Fibroblast of upper back skin (primary cell): ENCODE results near the gene ADPRM.
A peak's percentile ranks its signal among the peaks of the same experiment; 100 is the strongest.
"Not testable (repeated sequence)": the region's sequence is repeated elsewhere in the genome, so short reads cannot be mapped to it uniquely, and the experiment has no call there.

Source experiments
- DNase-seq: peaks from one replicate; pipeline ENCODE4 v3.0.0-alpha.2; 2013

Gene ADPRM

DNA sequence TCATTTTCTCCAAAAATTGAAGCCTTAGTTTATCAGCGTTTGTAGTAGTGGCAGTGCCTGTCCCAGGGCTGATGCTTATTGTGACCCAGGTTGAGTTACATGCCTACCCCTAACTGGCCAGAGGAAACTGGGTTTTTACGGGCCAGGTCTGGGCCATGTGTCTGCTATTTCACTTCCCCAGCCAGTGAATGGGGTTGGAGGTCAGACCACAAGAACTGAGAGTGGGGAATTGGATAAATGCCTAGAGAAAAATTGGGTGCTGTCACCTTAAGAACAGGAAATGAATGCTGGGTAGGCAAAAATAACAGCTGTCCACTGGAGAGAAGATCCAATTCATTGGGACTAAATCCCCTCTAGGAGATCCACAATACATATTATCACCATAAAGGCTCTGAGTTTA, 5.2 kb downstream of the ADPRM start:
- peak; percentile 23 for DNase-seq

DNA sequence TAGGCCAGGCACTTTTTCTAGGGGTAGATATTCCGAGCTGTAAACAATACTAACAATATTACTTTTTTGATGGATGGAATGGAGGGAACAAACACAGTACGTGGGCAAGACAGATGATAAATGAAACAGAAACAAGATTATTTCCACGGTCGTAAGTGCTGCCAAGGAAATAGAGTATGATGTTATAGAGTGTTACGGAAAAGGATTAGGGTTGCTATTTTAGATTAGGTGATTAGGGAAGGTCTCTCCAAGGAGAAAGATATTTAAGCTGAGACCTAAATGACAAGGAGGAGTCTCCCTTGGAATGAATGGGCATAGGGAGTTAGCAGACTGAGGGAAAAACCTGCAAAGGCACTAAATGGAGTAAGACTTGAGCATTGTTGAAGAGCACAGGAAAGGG, 8.3 kb downstream of the ADPRM start:
- DNase-seq, result no peak

DNA sequence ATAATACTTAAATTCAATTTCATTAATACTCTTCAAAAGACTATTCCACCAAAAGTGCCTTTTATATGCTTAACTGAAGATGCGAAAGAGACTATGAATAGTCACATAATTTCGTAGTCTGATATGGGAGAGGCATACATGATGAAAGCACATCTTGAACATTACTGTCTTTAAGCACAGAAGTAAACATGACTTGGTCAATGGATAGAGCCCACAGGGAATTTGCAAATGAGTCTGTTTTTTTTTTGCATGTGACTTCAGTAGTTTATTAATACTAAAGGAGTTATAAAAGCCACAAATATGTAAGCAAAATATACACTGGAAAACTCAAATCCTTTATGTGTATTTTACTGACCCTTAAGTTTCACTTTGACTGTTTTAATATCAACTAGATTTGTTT, 15.9 kb downstream of the ADPRM start:
- DNase-seq, result no peak

DNA sequence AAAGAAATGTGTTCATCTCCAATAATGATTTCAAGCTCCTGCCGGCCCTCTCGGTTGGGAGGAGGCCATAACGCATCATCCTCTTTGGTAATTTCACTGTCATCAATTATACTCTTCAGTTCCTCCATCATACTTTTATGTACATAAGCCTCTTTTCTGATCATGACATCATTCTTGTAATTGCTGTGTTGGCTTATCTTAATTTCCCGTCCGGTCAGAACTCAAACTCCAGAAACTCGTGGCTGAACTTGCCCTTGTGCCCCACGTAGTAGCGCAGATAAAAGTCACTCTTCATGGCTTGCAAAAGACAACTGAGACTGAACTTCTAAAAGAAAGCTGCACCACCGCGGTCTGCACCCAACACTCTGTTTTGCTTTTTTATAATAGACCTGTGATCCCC, 18.8 kb downstream of the ADPRM start:
- no peak for DNase-seq

DNA sequence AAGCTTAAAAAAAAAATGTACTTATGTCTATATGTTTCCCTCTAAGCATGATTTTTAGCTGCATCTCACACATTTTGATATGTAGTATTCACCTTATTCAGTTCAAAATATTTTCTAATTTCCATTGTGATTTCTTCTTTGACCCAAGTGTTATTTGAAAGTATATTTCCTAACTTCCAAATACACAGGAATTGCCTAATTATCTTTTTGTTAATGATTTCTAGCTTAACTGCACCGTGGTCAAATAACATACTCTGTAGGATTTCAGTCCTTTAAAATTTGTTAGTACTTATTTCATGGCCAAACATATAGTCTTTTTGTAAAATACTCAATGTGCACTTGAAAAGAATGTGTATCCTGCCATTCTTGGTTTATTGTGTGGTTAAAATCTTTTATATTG, 21.2 kb downstream of the ADPRM start:
- no peak for DNase-seq

DNA sequence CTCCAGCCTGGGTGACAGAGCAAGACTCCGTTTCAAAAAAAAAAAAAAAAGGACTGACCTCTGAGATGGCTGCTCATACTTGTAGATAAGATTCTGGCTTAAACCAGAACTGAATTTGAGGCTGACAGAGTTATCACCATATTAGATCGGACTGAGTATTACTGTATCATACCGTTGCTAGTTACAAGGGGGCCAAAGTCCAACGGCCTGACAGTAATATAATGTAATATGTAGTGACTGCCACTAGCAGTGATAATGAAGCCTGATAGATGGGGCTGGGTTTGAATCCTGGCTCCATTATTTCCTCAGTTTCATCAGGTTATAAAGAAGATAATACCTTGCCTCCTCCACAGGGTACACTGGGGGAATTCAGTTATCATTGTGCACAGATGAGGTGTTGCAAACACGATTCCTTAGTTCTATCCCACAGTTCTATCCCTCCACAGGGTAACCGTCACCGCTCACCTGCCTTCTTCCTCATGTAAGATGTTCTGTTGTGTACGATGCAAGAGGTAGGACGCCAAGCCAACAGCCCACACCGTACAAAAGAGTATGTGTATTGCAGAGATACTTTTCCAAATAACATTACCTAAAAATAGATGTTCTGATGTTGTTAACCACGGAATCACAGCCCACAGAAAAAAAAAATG, 27.3 kb downstream of the ADPRM start:
- DNase-seq, result no peak

DNA sequence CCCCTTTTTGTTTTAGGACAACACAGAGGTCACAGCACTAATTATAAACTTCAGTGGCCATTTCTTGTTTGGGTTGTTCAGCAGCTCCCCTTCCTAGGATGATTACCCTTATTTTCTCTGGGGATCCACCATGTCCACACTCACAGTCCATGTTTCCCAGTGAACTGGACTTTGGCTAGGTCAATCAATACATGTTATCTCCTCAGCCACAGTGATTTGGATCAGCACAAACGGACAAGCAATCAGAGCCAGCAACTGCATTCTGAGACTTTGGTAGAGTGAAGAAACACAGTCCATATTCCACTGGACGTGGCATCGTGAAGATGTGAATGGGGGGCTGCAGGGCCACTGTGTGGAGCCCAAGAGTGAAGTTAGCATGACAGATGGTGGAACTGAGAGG, 27.9 kb downstream of the ADPRM start:
- DNase-seq, result no peak

DNA sequence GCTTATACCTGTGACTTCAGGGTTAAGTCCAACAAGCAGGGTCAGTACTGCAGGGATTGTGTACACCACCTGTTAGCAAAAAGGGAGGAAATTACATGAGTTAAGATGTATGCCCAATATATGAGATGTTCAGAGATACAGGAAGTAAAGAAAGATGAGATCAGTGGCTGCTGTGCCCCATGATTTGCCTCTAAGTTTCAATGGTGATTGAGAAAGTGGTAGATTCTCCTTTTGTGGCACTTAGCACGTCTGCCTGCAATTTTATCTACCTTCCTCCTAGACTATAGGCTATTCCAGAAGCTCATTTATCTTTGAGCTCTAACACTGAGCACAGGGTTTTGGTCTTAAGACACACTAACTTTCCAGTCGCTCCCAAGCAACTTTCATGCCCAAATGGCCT, 28.8 kb downstream of the ADPRM start:
- DNase-seq, result no peak

DNA sequence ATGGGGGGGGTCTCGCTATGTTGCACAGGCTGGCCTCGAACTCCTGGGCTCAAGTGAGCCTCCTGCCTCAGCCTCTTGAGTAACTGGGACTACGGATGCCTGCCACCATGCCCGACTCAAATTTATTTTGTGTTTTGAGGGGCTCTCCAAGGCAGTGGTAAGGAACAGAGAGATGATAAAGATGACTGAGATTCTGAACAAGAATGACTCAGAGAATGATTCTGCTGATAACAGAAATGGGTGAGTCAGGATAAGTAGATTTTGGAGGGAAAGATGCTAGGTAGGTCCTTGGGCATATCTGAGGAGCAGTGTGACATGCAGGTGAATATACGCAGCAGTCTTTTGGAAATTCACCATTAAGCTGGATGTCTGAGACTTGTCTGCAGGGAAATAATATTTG, 29.8 kb downstream of the ADPRM start:
- DNase-seq, result no peak

DNA sequence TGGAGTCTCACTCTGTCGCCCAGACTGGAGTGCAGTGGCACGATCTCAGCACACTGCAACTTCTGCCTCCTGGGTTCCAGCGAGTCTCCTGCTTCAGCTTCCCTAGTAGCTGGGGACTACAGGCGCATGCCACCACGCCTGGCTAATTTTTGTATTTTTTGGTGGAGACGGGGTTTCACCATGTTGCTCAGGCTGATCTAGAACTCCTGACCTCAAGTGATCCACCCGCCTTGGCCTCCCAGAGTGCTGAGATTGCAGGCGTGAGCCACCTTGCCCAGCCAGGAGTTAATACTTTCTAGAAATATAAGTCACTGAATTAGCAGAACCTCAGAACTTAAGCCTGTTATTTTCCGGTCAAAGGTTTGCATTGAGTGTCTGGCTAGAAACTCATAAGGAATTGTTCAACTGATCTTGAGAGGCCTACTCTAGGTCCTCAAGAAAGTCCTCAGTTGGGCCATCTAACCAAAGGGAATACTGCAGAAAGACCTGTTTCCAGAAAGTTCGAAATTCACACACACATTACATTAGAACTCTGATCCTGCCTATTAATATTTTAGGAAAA, 31.0 kb downstream of the ADPRM start:
- DNase-seq, result no peak

DNA sequence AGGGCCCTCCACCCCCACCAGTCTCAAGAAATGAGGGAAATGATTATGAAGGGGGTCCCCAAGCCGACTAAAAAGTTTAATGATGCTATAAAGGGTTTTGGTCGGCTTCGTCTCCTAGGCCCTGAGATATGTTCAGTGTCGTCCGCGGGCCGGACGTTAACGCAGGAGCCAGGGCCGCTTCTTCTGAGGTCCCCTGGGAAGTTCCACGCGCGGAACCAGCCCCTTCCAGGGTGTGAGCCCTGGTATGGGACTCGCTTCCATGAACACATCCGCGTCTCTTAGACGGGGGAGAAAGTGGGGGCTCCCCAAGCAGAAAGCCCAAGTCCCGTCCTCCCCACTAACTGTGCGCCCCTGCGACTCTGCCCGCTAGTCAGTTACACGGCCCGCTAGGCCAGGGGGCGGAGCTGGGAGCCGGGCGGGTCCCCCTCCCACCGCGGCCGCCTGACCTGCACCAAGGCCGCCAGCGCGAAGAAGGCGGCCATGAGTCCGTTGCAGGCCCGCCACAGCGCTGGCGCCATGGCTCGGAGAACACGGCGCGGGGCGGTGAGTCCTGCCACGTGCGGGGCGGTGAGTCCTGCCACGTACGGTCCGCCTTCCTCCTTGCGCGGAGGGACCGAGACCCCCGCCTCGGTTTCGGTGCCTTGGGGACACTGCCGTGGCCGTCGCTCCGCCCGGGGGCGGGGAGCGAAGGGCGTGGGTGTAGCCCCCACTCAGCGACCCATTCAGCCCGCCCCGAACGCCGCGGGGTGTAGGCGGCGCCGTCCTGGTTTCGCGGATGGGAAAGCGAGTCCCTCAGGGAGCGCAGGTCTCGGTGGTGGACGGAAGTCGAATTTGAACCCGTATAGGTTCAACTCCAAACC, 32.2 kb downstream of the ADPRM start, which contains the start of gene TMEM220:
TSS of gene TMEM220 (minus strand) at position 690 of the 860 bp plus-strand sequence. CDS start at position 518, 172 bp downstream.
- DNase-seq, result peak; percentile 64

DNA sequence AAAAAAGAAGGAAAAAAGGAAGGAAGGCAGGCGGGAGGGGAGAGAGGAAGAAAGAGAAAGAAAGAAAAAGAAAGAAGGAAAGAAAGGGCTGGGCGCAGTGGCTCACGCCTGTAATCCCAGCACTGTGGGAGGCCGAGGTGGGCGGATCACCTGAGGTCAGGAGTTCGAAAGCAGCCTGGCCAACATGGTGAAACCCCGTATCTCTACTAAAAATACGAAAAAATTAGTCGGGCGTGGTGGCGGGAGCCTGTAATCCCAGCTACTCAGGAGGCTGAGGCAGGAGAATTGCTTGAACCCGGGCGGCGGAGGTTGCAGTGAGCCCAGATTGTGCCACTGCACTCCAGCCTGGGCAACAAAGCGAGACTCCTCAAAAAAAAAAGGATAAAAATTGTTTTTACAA, 32.9 kb downstream of the ADPRM start:
- DNase-seq, result not testable (repeated sequence)

DNA sequence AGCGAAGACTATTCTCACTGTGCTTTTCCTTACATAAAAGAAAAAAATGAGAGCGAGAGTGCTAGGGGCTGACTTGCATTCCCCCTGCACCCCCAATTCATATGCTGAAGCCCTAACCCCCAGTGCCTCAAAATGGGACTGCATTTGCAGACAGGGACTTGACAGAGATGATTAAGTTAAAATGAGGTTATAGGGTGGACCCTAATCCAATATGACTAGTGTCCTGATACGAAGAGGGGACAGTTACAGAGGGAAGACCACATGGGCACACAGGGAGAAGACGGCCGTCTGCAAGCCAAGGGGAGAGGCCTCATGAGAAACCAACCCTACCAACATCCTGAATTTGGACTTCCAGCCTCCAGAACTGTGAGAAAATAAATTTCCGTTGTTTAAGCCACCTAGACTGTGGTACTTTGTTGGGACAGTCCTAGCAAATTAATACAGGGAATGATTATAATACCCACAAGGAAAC, 34.0 kb downstream of the ADPRM start:
- no peak for DNase-seq

DNA sequence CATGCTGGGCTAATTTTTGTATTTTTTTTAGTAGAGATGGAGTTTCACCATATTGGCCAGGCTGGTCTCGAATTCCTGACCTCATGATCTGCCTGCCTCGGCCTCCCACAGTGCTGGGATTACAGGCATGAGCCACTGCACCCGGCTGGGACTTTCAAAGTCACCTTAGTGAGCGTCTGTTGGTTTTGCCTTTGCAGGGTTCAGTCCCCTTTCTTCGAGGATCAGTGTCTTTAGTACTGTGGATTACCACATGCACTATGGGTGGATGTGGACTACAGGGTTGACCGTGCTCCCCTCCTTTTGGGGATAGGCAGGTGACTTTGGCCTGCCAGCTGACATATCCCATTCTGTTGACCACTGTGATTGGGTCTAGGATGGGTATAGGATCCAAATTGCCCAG, 34.7 kb downstream of the ADPRM start:
- not testable (repeated sequence) for DNase-seq

DNA sequence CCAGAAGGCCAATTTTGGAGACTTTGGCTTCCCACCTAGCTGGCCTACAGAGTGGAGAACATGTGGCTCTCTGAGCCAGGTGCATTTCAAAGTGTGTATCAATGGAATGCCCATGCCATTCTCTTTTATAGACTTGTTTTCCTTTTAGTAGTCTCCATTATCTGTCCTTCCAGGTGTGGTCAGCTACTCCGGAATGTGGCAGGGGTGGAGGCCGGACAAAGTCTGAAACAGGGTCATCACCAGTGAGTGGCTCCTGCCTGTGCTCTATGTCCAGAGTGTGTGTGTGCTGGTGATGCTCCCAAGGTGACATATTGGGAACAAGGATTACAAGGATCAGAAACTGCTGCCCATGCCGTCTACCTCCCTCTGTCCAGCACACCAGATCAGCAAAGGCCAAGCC, 36.3 kb downstream of the ADPRM start:
- no peak for DNase-seq

DNA sequence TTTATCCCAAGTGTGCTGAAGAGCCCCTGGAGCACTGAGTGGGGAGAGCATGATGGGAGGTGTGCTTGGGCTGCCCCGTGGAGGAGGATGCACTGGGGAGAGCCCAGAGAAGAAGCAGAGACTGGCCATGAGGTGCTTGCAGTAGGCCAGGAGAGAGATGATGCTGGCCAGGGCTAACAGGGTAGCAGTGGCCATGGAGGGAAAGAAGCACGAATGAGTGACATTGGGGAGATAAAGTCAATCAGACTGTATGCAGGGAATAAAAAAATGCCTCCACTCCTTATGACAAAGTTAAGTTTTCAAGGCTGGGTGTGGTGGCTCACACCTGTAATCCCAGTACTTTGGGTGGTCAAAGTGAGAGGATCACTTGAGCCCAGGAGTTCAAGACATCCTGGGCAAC, 37.9 kb downstream of the ADPRM start:
- DNase-seq, result no peak

DNA sequence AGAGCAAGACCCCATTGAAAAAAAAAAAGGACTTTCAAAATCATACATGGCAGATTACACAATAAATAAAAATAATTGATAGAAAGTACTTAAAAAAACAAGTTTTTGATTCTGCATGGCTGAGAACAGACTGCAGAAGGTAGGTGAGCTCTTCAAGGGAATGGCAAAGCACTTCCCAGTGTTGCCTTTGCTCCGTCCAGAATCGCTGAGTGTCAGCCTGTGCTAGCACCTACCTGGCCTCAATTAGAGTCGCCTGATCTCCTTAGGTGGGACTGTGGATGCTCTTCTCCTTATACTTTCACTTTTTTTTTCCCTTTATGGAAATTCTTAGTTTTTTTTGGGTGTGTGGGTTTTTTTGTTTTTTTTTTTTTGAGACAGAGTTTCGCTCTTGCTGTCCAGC, 38.4 kb downstream of the ADPRM start:
- no peak for DNase-seq

DNA sequence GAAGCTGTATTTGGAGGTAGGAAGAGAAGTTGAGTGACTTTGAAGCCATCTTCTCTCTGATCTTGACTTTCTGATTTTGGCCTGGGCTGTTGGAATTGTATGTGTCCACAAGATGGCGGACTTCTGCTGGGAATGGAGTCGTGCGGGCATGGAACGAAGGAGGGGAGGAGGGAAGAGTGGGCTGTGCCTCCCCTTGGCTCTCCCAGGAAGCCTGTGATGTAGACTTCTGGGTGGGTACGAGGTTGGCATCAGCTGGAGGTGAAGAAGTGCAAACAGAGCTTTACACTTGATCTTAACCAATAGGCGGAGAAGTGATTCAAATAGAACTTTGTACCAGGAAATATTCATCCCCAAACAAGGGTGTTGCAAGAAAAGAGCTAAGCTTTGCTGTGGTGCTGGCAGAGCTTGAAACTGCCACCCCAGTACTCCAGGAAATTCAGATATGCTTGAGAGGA, 39.8 kb downstream of the ADPRM start:
- peak; percentile 58 for DNase-seq

DNA sequence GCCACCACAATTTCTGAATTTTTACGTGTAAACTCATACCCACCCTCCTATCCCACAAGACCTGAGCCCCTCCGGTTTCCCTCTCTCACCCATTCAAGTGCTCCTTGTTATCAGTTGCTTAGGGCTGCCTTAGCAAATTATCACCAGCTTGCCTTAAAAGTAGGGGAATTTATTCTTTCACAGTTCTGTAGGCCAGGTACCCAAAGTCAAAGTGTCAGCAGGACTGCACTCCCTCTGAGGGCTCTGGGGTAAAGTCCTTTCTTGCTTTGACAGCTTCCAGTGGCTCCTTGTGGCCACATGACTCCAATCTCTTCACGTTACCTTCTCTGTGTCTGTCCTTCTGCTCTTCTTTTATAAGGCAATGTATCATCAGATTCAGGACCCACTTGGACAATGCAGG, 40.3 kb downstream of the ADPRM start:
- DNase-seq, result no peak

DNA sequence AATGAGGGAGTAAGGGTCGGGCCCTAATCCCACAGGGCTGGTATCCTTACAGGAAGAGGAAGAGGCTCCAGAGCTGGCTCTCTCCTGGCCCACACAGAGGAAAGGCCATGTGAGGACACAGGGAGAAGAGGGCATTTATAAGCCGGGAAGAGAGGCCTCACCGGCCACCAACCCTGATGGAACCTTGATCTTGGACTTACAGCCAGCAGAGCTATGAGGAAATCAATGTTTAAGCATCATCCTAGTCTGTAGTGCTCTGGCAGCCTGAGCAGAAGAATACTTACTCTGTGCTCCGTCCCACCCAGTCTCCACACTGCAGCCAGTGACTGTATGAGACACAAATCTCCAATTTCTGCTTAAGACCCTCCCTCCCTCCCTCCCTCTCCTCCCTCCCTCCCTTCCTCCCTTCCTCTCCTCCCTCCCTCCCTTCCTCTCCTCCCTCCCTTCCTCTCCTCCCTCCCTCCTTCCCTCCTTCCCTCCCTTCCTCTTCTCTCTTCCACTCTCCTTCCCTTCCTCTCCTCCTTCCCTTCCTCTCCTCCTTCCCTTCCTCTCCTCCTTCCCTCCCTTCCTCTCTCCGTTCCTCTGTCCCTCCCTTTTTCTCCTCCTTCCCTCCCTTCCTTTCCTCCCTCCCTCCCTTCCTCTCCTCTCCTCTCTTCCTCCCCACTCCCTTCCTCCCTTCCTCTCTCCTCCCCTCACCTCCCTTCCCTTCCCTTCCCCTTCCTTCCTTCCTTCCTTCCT, 41.3 kb downstream of the ADPRM start:
- DNase-seq, result no peak

DNA sequence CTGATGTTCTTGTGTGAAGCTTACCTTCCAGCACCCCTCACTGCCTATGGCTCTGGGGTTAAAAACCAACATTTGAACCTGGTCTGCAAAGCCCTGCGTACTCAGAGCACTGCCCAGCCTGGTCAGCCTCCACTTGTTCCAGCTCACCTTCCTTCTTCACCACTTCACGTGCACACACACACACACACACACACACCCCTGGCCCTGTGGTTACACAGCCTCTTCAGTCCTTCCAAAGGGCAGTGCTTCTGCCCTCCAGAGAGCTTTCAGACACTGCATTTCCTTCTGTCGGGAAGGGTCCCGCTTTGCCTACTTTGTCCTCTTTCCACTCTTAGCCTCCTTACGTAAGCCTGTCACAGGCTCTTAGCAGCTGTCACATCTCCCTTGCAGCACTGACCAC, 42.0 kb downstream of the ADPRM start:
- DNase-seq, result no peak

DNA sequence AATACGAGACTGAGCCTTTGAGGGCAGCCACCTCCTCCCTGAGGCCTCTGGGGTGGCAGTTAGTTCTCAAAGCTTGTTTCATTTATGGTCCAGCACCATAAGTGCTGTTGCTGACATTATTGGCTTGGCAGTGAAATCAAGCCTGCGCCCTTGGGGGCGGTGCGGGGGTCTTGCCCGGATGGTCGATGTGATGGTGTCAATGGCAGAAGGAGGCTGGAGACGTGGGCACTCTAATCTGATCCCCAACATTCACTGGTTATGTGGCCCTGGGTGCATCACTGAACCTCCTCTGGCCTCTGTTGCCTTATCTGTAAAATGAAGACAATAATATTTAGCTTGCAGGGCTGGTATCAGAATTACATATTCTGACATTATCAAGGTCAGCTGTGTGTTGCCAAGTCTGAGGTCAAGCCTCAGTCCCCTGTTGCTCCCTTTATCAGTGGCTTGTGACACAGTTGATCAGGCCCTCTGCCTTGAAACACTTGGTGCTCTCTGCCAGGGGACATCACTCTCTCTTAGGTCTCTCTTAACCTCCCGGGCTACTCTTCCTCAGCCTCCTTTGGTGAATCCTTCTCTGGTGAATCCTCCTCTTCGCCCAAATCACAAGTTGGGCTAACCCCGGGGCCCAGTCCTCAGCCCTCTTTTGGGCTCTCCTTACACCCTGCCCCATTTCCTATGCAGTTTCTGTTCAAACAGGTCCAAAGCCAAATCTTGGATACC, 44.2 kb downstream of the ADPRM start:
- DNase-seq, result no peak

DNA sequence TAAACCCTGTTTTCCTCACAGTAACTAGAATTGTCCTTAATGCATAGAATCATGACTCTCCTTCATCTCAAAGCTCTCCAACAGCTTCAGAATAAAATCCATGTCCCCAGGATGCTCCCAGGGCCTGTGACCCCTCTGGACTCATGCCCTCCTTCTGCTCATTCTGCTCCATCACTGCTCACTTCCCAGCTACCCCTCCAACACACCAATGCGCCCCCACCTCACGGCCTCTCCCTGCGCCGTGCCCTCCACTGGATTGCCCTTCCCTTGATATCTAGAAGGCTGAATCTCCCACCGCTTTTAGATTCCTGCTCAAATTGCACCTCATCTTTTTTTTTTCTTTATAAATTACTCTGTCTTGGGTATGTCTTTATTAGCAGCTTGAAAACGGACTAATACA, 45.0 kb downstream of the ADPRM start:
- no peak for DNase-seq
